Naive thymus-derived CD4-positive, alpha-beta T cell (primary cell): ENCODE results near the gene STAM. TPM values are rescaled to one million over a fixed set of nuclear protein-coding genes. Genes with fewer than 3 reads are reported as not detected.
A peak's percentile ranks its signal among the peaks of the same experiment; 100 is the strongest.

Experiments
- ATAC-seq: fragments of 150-1000 bp; cut with Tn5 transposase; 2 replicates; pipeline ENCODE4 v1.10.0; 2021; ENCODE audit warnings: mild to moderate bottlenecking, moderate library complexity
- CTCF ChIA-PET: fragments of 350-600 bp; sonication (Branson Sonifier 250); formaldehyde crosslinking; loops from one replicate; lab custom pipeline; 2021; ENCODE audit warnings: antibody characterized with exemption; lab: Charles Lee
- POLR2A ChIA-PET: fragments of 350-600 bp; sonication (Branson Sonifier 250); formaldehyde crosslinking; loops from one replicate; lab custom pipeline; 2021; ENCODE audit warnings: antibody characterized with exemption, inconsistent platforms; lab: Charles Lee
- DNase-seq, 9 donors: peaks; one replicate each; pipeline versions ENCODE4 v3.0.0 to v3.0.0-alpha.2; 2020 to 2022; ENCODE audit warnings: mixed read lengths in 1 of 9
- H3K27ac ChIP-seq: one replicate; pipeline ENCODE4 v1.7.0; 2013; ENCODE audit warnings: mild to moderate bottlenecking, low read depth, low read length, moderate library complexity
- H3K27me3 ChIP-seq, 2 donors: one replicate each; pipeline ENCODE4 v1.7.0; 2013; ENCODE audit warnings: low read length in 2 of 2, mild to moderate bottlenecking in 2 of 2, moderate library complexity in 2 of 2; ENCODE audit not compliant: control insufficient read depth in 2 of 2, insufficient read depth in 2 of 2
- H3K36me3 ChIP-seq, 3 experiments: 1 replicate in 2 of 3; 2 replicates in 1 of 3; pipeline ENCODE4 v1.7.0; 2013; ENCODE audit warnings: low read length in 3 of 3, mild to moderate bottlenecking in 3 of 3, moderate library complexity in 1 of 3; ENCODE audit not compliant: insufficient read depth in 3 of 3, control insufficient read depth in 2 of 3
- H3K4me1 ChIP-seq, 2 donors: one replicate each; pipeline ENCODE4 v1.7.0; 2013; ENCODE audit warnings: low read length in 2 of 2, mild to moderate bottlenecking in 2 of 2, moderate library complexity in 1 of 2; ENCODE audit not compliant: control insufficient read depth in 2 of 2, insufficient read depth in 2 of 2
- H3K4me3 ChIP-seq: 2 replicates; pipeline ENCODE4 v1.7.0; 2013; ENCODE audit warnings: mild to moderate bottlenecking, low read length
- H3K9me3 ChIP-seq, 3 experiments: 1 replicate in 2 of 3; 2 replicates in 1 of 3; pipeline ENCODE4 v1.7.0; 2013; ENCODE audit warnings: low read length in 3 of 3; ENCODE audit not compliant: control insufficient read depth in 2 of 3
- H3K27ac Mint-ChIP-seq, 9 donors: one replicate each; pipeline ENCODE4 v1.8.0; 2020 to 2022; ENCODE audit warnings: mixed read lengths in 9 of 9, mild to moderate bottlenecking in 8 of 9, moderate library complexity in 5 of 9, inconsistent platforms in 2 of 9
- H3K27me3 Mint-ChIP-seq, 5 donors: one replicate each; pipeline ENCODE4 v1.8.0; 2021 to 2022; ENCODE audit warnings: mixed read lengths in 5 of 5, mild to moderate bottlenecking in 1 of 5
- H3K36me3 Mint-ChIP-seq, 5 donors: one replicate each; pipeline ENCODE4 v1.8.0; 2020 to 2022; ENCODE audit warnings: mixed read lengths in 5 of 5, mild to moderate bottlenecking in 3 of 5, inconsistent platforms in 1 of 5
- H3K4me1 Mint-ChIP-seq, 7 donors: one replicate each; pipeline ENCODE4 v1.8.0; 2020 to 2022; ENCODE audit warnings: mixed read lengths in 7 of 7, mild to moderate bottlenecking in 3 of 7, inconsistent platforms in 1 of 7
- H3K4me3 Mint-ChIP-seq, 10 donors: one replicate each; pipeline ENCODE4 v1.8.0; 2020 to 2022; ENCODE audit warnings: mild to moderate bottlenecking in 10 of 10, mixed read lengths in 10 of 10, moderate library complexity in 6 of 10, inconsistent platforms in 2 of 10
- H3K9me3 Mint-ChIP-seq, 11 donors: one replicate each; pipeline ENCODE4 v1.8.0; 2020 to 2022; ENCODE audit warnings: mixed read lengths in 11 of 11, mild to moderate bottlenecking in 4 of 11, inconsistent platforms in 1 of 11, moderate library complexity in 1 of 11
- intact Hi-C, 2 donors: fragments of 100-400 bp; cut with micrococcal nuclease; formaldehyde crosslinking; loops; one replicate each; pipeline ENCODE4 v1.15.1; 2023
- polyA plus RNA-seq, 2 donors: library from polyadenylated mRNA; unstranded; fragments of 300-500 nt; fragmentation: Illumina TruSeq; gene quantifications; one replicate each; pipeline ENCODE4 v1.2.3, GENCODE V29; 2021
- total RNA-seq, 6 experiments: library from RNA in 5 of 6; stranded (reverse) in 5 of 6; gene quantifications; 1 replicate in 5 of 6; 2 replicates in 1 of 6; pipeline ENCODE4 v1.2.3 and lab custom pipeline; 2021 to 2026

Gene STAM
- total RNA-seq (10 to 100 TPM; 18.3 to 25.4 (median 19.6) TPM), polyA plus RNA-seq (10 to 100 TPM; 11.9 to 13.6 TPM), total RNA-seq (lab: John Stamatoyannopoulos, UW) (24.4 reads per million, percentile 55 among the genes with 10 or more reads in this experiment)

DNA sequence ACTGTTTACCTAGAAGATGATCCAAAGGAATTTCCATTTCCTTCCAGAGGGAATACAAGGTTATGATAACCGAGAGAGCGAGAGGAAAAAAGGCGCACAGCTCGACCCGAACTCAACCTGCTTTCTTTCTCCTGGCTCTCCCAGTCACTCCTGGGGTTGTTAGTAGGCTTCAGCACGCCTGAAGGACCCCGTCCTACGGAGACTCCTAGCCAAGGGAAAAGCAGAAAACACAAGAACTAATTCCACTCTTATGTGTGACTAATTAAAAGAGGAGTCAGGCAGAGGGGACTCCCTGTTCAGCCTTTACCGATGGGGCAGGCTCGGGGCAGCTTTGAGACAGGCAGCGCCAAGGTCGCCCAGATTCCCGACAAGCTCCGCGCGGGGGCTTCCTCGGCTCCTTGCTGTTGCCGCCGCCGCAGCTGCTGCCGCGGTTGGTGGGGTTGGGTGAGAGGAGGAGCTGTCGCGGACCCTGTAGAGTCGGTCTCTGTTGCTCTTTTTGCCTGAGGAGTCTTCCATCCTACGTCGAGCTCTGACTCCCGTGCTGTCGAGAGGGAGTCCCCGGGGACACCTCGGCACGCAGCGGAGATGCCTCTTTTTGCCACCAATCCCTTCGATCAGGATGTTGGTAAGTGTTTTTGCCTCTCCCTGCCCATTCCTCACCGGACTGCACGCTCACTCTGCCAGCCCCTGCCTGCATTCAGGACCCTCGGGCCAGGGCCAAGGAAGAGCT is at the start of gene STAM:
STAM (plus strand) TSS at position 397 of the 730 bp plus-strand sequence; CDS start at position 586, 189 bp downstream.
- ChIA-PET CTCF (interaction anchor here (1.0 to 1.5 kb wide), 4 partner anchors 26 to 94 kb away, joined by 3 to 5 read pairs (median 3); no protein-coding TSS in a partner anchor), POLR2A (interaction anchor here (0.7 to 2.2 kb wide), 16 partner anchors 9 to 1207 kb away, joined by 3 to 13 read pairs (median 4); partner anchors contain the start of genes HACD1, PTER, RSU1 and ST8SIA6)
- intact Hi-C loops: loop anchor here (1.0 to 10.0 kb wide), 21 partner anchors 25 to 1784 kb away; partner anchors contain the start of genes ARL5B (in 2 of the 2), HACD1 (in 2 of the 2), MINDY3 (in 2 of the 2) and RSU1 (in 2 of the 2)
- peak; percentile 95 for ATAC-seq
- H3K27me3 Mint-ChIP-seq: peaks cover 0 to 3% (median 0%) of the 10 kb centered on the region in 5 donors
- no peaks in the 10 kb centered on the region for H3K27me3 ChIP-seq
- H3K4me1 ChIP-seq: peaks cover 17 to 35% of the 10 kb centered on the region in 2 donors
- peak within 1 kb of the TSS; percentile 92 for H3K4me3 ChIP-seq
- peaks cover 0 to 7% (median 0%) of the 10 kb centered on the region in 3 experiments for H3K36me3 ChIP-seq
- peaks cover 33 to 71% (median 57%) of the 10 kb centered on the region in 7 donors for H3K4me1 Mint-ChIP-seq
- H3K4me3 Mint-ChIP-seq: peak within 1 kb of the TSS; percentile 95 to 99 (median 98)
- H3K27ac ChIP-seq: peak within 1 kb of the TSS; percentile 96
- peaks cover 0 to 3% (median 0%) of the 10 kb centered on the region in 11 donors for H3K9me3 Mint-ChIP-seq
- H3K9me3 ChIP-seq: no peaks in the 10 kb centered on the region
- peak within 1 kb of the TSS; percentile 100 for H3K27ac Mint-ChIP-seq
- peaks cover 0 to 16% (median 3%) of the 10 kb centered on the region in 5 donors for H3K36me3 Mint-ChIP-seq
- peak; percentile 88 to 99 (median 94) for DNase-seq

GRCh38 chr10:17597386-17597785 is 46.6 kb upstream of the STAM start:
- ChIA-PET CTCF (interaction anchor here (0.7 to 1.4 kb wide), 2 partner anchors 9 to 13 kb away, joined by 4 to 8 read pairs; no protein-coding TSS in a partner anchor), POLR2A (no interaction called here)
- Histone ChIP-seq H3K9me3 (no peaks in the 10 kb centered on the region), H3K27me3 (no peaks in the 10 kb centered on the region), H3K36me3 (no peaks in the 10 kb centered on the region), H3K27ac (no peak overlapping the region), H3K4me3 (no peak overlapping the region), H3K4me1 (no peaks in the 10 kb centered on the region)
- ATAC-seq (no peak), DNase-seq (no peak)
- H3K4me1 Mint-ChIP-seq: peaks cover 0 to 2% (median 0%) of the 10 kb centered on the region in 7 donors
- no peak overlapping the region for H3K27ac Mint-ChIP-seq
- intact Hi-C loops: no loop called here
- no peaks in the 10 kb centered on the region for H3K9me3 Mint-ChIP-seq
- no peak overlapping the region for H3K4me3 Mint-ChIP-seq
- no peaks in the 10 kb centered on the region for H3K36me3 Mint-ChIP-seq
- peaks cover 0 to 6% (median 0%) of the 10 kb centered on the region in 5 donors for H3K27me3 Mint-ChIP-seq

DNA sequence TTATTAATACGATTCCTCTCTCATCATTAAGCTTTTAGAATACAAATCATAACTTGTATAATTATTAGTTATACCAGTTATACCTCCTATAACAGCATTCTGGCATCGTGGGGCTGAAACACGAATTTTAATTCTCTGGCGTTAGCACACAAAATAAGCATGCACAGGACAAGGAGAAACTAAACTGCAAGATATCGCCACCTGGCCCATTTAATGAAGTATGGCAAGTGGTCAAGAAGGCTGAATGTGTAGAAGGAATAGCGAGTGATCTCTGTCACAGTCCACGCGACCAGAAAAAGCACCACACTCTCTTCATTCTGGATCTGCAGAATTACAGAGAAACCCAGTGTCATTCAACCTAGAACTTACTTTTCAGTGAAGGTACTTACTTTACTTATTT is 44.9 kb upstream of the STAM start:
- Histone ChIP-seq H3K4me3 (no peak overlapping the region), H3K4me1 (no peaks in the 10 kb centered on the region), H3K27me3 (no peaks in the 10 kb centered on the region), H3K9me3 (no peaks in the 10 kb centered on the region), H3K36me3 (no peaks in the 10 kb centered on the region), H3K27ac (no peak overlapping the region)
- POLR2A ChIA-PET: no interaction called here
- Mint-ChIP-seq H3K4me1 (peaks cover 0 to 2% (median 0%) of the 10 kb centered on the region in 7 donors), H3K27ac (no peak overlapping the region), H3K36me3 (no peaks in the 10 kb centered on the region), H3K4me3 (no peak overlapping the region), H3K9me3 (no peaks in the 10 kb centered on the region), H3K27me3 (peaks cover 0 to 6% (median 0%) of the 10 kb centered on the region in 5 donors)
- intact Hi-C loops: loop anchor here (1.0 to 2.0 kb wide), 2 partner anchors 190 to 308 kb away; no protein-coding TSS in a partner anchor
- DNase-seq (no peak), ATAC-seq (peak; percentile 57)
- CTCF ChIA-PET: interaction anchor here (0.7 kb wide), 1 partner anchor 190 kb away, joined by 4 read pairs; no protein-coding TSS in a partner anchor

DNA sequence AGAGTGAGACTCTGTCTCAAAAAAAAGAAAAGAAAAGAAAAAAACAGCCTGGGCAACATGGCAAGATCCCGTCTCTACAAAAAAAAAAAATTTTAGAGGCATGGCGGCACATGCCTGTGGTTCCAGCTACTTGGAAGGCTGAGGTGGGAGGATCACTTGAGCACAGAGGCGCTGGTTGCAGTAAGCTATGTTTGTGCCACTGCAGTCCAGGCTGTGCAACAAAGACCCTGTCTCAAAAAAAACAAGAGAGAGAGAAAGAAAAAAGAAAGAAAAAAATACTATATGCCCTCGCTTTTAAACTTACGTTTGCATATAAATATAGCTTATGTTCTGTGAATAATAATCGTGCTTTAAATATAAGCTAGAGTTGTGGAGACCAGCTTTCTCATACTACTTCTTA is 38.0 kb upstream of the STAM start:
- Mint-ChIP-seq H3K27ac (no peak overlapping the region), H3K36me3 (no peaks in the 10 kb centered on the region), H3K27me3 (peaks cover 0 to 4% (median 0%) of the 10 kb centered on the region in 5 donors), H3K9me3 (no peaks in the 10 kb centered on the region), H3K4me1 (peaks cover 0 to 3% (median 0%) of the 10 kb centered on the region in 7 donors), H3K4me3 (no peak overlapping the region)
- ATAC-seq (no peak), DNase-seq (no peak)
- CTCF ChIA-PET: interaction anchor here (0.7 to 1.4 kb wide), 9 partner anchors 8 to 298 kb away, joined by 3 to 8 read pairs (median 3); no protein-coding TSS in a partner anchor
- no peak overlapping the region for H3K27ac ChIP-seq
- H3K9me3 ChIP-seq: no peaks in the 10 kb centered on the region
- H3K27me3 ChIP-seq: no peaks in the 10 kb centered on the region
- H3K4me1 ChIP-seq: no peaks in the 10 kb centered on the region
- POLR2A ChIA-PET: no interaction called here
- intact Hi-C loops: loop anchor here (2.0 to 5.0 kb wide), 4 partner anchors 37 to 611 kb away; no protein-coding TSS in a partner anchor
- no peak overlapping the region for H3K4me3 ChIP-seq
- H3K36me3 ChIP-seq: no peaks in the 10 kb centered on the region

DNA sequence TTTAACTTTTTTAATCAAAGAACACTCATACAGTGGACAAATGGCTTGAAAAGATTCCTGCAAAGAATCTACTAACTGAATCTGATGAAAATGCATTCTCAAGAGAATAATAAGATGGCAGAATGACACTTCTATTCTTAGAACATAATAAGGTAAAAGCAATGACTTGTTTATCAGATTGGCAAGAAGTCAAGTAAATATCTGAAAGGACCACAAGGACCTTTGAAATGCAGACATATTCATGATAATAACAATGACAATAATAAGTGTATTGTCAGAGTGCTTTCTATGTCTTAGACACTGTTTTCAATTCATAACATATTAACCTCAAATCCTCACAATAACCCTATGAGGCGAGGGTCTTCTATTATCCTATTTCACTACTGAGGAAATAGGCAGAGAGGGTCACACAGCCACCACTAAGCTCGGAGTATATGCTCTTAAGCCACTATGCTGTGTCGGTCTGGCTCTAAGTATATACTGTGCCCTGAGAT is 37.4 kb upstream of the STAM start:
- ATAC-seq (no peak), DNase-seq (no peak)
- Mint-ChIP-seq H3K36me3 (no peaks in the 10 kb centered on the region), H3K27ac (no peak overlapping the region), H3K9me3 (no peaks in the 10 kb centered on the region), H3K27me3 (peaks cover 0 to 4% (median 0%) of the 10 kb centered on the region in 5 donors), H3K4me1 (peaks cover 0 to 3% (median 0%) of the 10 kb centered on the region in 7 donors), H3K4me3 (no peak overlapping the region)
- intact Hi-C loops: loop anchor here (1.0 to 5.0 kb wide), 8 partner anchors 36 to 611 kb away; no protein-coding TSS in a partner anchor
- Histone ChIP-seq H3K4me1 (no peaks in the 10 kb centered on the region), H3K27ac (no peak overlapping the region), H3K9me3 (no peaks in the 10 kb centered on the region), H3K36me3 (no peaks in the 10 kb centered on the region), H3K27me3 (no peaks in the 10 kb centered on the region), H3K4me3 (no peak overlapping the region)
- POLR2A ChIA-PET: no interaction called here
- CTCF ChIA-PET: interaction anchor here (0.7 to 1.4 kb wide), 10 partner anchors 9 to 298 kb away, joined by 3 to 8 read pairs (median 3); no protein-coding TSS in a partner anchor

GRCh38 chr10:17607060-17607459 is 36.9 kb upstream of the STAM start:
- CTCF ChIA-PET: interaction anchor here (1.0 to 1.4 kb wide), 2 partner anchors 130 to 138 kb away, joined by 3 to 4 read pairs; no protein-coding TSS in a partner anchor

More at GRCh38 chr10:17607060-17607459, 36.9 kb upstream of the STAM start:
- H3K27ac Mint-ChIP-seq: no peak overlapping the region
- H3K4me3 Mint-ChIP-seq: no peak overlapping the region
- no peaks in the 10 kb centered on the region for H3K9me3 Mint-ChIP-seq
- POLR2A ChIA-PET: no interaction called here
- H3K9me3 ChIP-seq: no peaks in the 10 kb centered on the region
- no peak for ATAC-seq
- no peaks in the 10 kb centered on the region for H3K36me3 Mint-ChIP-seq
- intact Hi-C loops: loop anchor here (1.0 to 5.0 kb wide), 8 partner anchors 36 to 610 kb away; no protein-coding TSS in a partner anchor
- no peak for DNase-seq
- no peaks in the 10 kb centered on the region for H3K27me3 ChIP-seq
- H3K27me3 Mint-ChIP-seq: peaks cover 0 to 4% (median 0%) of the 10 kb centered on the region in 5 donors
- no peaks in the 10 kb centered on the region for H3K36me3 ChIP-seq
- no peak overlapping the region for H3K27ac ChIP-seq
- no peaks in the 10 kb centered on the region for H3K4me1 ChIP-seq
- peaks cover 0 to 3% (median 0%) of the 10 kb centered on the region in 7 donors for H3K4me1 Mint-ChIP-seq
- H3K4me3 ChIP-seq: no peak overlapping the region
